DND-41 (cell line): Measurements from ENCODE around the gene LCOR.

ENCODE experiments used
- EZH2 ChIP-seq: IDR thresholded peaks from 3 replicates; pipeline ENCODE4 v1.6.1; 2012; ENCODE audit warnings: borderline replicate concordance, low read depth, mild to moderate bottlenecking, moderate library complexity, low read length, inconsistent platforms; ENCODE audit not compliant: severe bottlenecking
- TF ChIP-seq, protein P1 (sequence below): IDR thresholded peaks from 2 replicates; pipeline ENCODE4 v1.5.1; 2012; ENCODE audit warnings: borderline replicate concordance, low read length, moderate library complexity, mild to moderate bottlenecking; ENCODE audit not compliant: poor library complexity, severe bottlenecking; ENCODE audit errors: extremely low read depth

GRCh38 chr10:96999987-97000386, 167.9 kb downstream of the LCOR start:
- no peak for TF ChIP-seq EZH2
- TF ChIP-seq, protein P1, sequence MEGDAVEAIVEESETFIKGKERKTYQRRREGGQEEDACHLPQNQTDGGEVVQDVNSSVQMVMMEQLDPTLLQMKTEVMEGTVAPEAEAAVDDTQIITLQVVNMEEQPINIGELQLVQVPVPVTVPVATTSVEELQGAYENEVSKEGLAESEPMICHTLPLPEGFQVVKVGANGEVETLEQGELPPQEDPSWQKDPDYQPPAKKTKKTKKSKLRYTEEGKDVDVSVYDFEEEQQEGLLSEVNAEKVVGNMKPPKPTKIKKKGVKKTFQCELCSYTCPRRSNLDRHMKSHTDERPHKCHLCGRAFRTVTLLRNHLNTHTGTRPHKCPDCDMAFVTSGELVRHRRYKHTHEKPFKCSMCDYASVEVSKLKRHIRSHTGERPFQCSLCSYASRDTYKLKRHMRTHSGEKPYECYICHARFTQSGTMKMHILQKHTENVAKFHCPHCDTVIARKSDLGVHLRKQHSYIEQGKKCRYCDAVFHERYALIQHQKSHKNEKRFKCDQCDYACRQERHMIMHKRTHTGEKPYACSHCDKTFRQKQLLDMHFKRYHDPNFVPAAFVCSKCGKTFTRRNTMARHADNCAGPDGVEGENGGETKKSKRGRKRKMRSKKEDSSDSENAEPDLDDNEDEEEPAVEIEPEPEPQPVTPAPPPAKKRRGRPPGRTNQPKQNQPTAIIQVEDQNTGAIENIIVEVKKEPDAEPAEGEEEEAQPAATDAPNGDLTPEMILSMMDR, result no peak
